SU-DHL-6 (cell line): Measurements from ENCODE around the gene UBE2E1.

ENCODE experiments used
- EZH2phosphoT487 ChIP-seq: fragments of 200-600 bp; sonication (generic), shearing (Covaris generic); conservative IDR thresholded peaks from 2 replicates; pipeline ENCODE4 v1.6.1; 2018; ENCODE audit warnings: mild to moderate bottlenecking, antibody characterized with exemption, low read length, moderate library complexity, mixed read lengths
- TF ChIP-seq, protein P1 (sequence below): fragments of 200-600 bp; sonication (generic); IDR thresholded peaks from one replicate; pipeline ENCODE4 v1.5.1; 2017; ENCODE audit warnings: antibody characterized with exemption, mild to moderate bottlenecking, low read length, moderate library complexity; ENCODE audit not compliant: insufficient read depth, poor library complexity, severe bottlenecking

DNA sequence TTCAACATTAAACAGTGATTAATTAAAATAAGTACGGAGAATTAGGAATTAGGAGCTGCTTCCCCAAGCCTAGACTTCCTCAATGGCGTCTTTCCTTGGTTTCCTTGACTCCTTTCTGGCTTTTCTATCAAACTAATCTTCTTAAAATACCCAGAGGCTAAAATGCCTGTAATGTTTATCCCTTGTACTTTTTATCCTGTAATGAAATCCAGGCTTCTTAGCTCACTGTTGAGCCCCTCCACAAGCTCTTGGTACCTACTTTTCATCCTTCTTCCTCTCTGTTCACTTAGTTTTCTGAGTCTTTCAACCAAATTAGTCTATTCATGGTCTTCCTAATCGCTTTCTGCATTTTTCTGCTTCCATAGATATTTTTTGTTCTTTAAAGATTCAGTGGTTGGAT, 6.9 kb upstream of the UBE2E1 start:
- TF ChIP-seq, protein P1, sequence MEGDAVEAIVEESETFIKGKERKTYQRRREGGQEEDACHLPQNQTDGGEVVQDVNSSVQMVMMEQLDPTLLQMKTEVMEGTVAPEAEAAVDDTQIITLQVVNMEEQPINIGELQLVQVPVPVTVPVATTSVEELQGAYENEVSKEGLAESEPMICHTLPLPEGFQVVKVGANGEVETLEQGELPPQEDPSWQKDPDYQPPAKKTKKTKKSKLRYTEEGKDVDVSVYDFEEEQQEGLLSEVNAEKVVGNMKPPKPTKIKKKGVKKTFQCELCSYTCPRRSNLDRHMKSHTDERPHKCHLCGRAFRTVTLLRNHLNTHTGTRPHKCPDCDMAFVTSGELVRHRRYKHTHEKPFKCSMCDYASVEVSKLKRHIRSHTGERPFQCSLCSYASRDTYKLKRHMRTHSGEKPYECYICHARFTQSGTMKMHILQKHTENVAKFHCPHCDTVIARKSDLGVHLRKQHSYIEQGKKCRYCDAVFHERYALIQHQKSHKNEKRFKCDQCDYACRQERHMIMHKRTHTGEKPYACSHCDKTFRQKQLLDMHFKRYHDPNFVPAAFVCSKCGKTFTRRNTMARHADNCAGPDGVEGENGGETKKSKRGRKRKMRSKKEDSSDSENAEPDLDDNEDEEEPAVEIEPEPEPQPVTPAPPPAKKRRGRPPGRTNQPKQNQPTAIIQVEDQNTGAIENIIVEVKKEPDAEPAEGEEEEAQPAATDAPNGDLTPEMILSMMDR = no peak
- TF ChIP-seq EZH2phosphoT487 = no peak
